COLO668 (cell line): Measurements from ENCODE around the gene RASA3.

Source experiments
- DNase-seq: peaks from one replicate; lab custom pipeline; 2025; ENCODE audit not compliant: unreplicated experiment; lab: John Stamatoyannopoulos, UW

Gene RASA3

GRCh38 chr13:113943821-113944565 lies 188.4 kb downstream of the RASA3 start:
- no peak for DNase-seq

- no peak for DNase-seq
These were observed 189.8 kb downstream of the RASA3 start for GRCh38 chr13:113942591-113943103.

GRCh38 chr13:113941571-113942191 lies 190.7 kb downstream of the RASA3 start:
- peak; percentile 91 for DNase-seq

GRCh38 chr13:113939944-113940297 lies 192.5 kb downstream of the RASA3 start:
- DNase-seq: peak; percentile 58

- no peak for DNase-seq
These were observed 193.1 kb downstream of the RASA3 start for GRCh38 chr13:113939129-113939943.

GRCh38 chr13:113938716-113939115 lies 193.7 kb downstream of the RASA3 start:
- peak; percentile 82 for DNase-seq

- no peak for DNase-seq
These were observed 194.2 kb downstream of the RASA3 start for GRCh38 chr13:113938246-113938645.

GRCh38 chr13:113937527-113938180 lies 194.8 kb downstream of the RASA3 start:
- no peak for DNase-seq

GRCh38 chr13:113937073-113937472 lies 195.3 kb downstream of the RASA3 start:
- DNase-seq: no peak

- no peak for DNase-seq
These were observed 196.1 kb downstream of the RASA3 start for GRCh38 chr13:113936166-113936965.

- no peak for DNase-seq
These were observed 197.2 kb downstream of the RASA3 start for GRCh38 chr13:113935001-113935844.

- no peak for DNase-seq
These were observed 197.8 kb downstream of the RASA3 start for GRCh38 chr13:113934576-113934975.

GRCh38 chr13:113933901-113934300 lies 198.5 kb downstream of the RASA3 start:
- DNase-seq: no peak

- no peak for DNase-seq
These were observed 200.5 kb downstream of the RASA3 start for GRCh38 chr13:113931841-113932459.

- no peak for DNase-seq
These were observed 201.5 kb downstream of the RASA3 start for GRCh38 chr13:113930671-113931637.

GRCh38 chr13:113929628-113930615 lies 202.5 kb downstream of the RASA3 start:
- DNase-seq: no peak
